Upper lobe of left lung (tissue), 6 donors: Measurements from ENCODE around the gene LMTK2. TPM values are rescaled to one million over a fixed set of nuclear protein-coding genes. Genes with fewer than 3 reads are reported as not detected.
A peak's percentile ranks its signal among the peaks of the same experiment; 100 is the strongest.

Source experiments
- ATAC-seq, 2 donors: fragments of 200-7000 bp; cut with Tn5 transposase; one replicate each; pipeline ENCODE4 v1.9.1; 2022; ENCODE audit warnings: mild to moderate bottlenecking in 2 of 2, moderate library complexity in 2 of 2; ENCODE audit not compliant: low FRiP score in 2 of 2
- DNase-seq, 2 donors: peaks; one replicate each; pipeline ENCODE4 v3.0.0-alpha.2; 2019 to 2020
- H3K27ac ChIP-seq, 4 donors: fragments of 200-600 bp; sonication (generic); one replicate each; pipeline ENCODE4 v1.5.1; 2016 to 2019
- H3K27me3 ChIP-seq, 4 donors: fragments of 200-600 bp; sonication (generic); one replicate each; pipeline ENCODE4 v1.5.1; 2017 to 2019
- H3K36me3 ChIP-seq, 4 donors: fragments of 200-600 bp; sonication (generic); one replicate each; pipeline ENCODE4 v1.5.1; 2016 to 2019
- H3K4me1 ChIP-seq, 4 donors: fragments of 200-600 bp; sonication (generic); one replicate each; pipeline ENCODE4 v1.5.1; 2018 to 2019
- H3K4me3 ChIP-seq, 4 donors: fragments of 200-600 bp; sonication (generic); one replicate each; pipeline ENCODE4 v1.5.1; 2017 to 2019; ENCODE audit warnings: mild to moderate bottlenecking in 2 of 4, moderate library complexity in 1 of 4
- H3K9me3 ChIP-seq, 4 donors: fragments of 200-600 bp; sonication (generic); one replicate each; pipeline ENCODE4 v1.5.1; 2018 to 2019
- EP300 ChIP-seq, 4 donors: sonication (generic); formaldehyde crosslinking; IDR thresholded peaks; one replicate each; pipeline ENCODE4 v1.5.1; 2017; ENCODE audit warnings: antibody characterized with exemption in 4 of 4, control low read depth in 2 of 4
- POLR2A ChIP-seq, 4 donors: fragments of 450-650 bp; IDR thresholded peaks; one replicate each; pipeline ENCODE4 v1.5.1; 2016 to 2017; ENCODE audit warnings: antibody characterized with exemption in 4 of 4, mild to moderate bottlenecking in 2 of 4
- POLR2AphosphoS5 ChIP-seq, 2 donors: sonication (generic); formaldehyde crosslinking; IDR thresholded peaks; one replicate each; pipeline ENCODE4 v1.5.1; 2017; ENCODE audit warnings: antibody characterized with exemption in 2 of 2
- WGBS, 2 donors: methylation state at CpG; one replicate each; pipeline ENCODE4 v1.1.5; 2017 to 2018; 5-methylcytosine and 5-hydroxymethylcytosine counted together
- total RNA-seq, 6 donors: library from RNA; depleted of rRNA in 4 of 6; stranded (reverse); fragments of >200 nt in 4 of 6; gene quantifications; one replicate each; pipeline versions ENCODE4 v1.1.0 to v1.2.1, GENCODE V29; 2016 to 2021
- TF ChIP-seq, protein P1 (sequence below), 6 experiments: fragments of 450-650 bp in 4 of 6; fragments of 200-600 bp in 2 of 6; sonication (generic) in 2 of 6; IDR thresholded peaks; one replicate each; pipeline ENCODE4 v1.5.1; 2016 to 2019; ENCODE audit warnings: antibody characterized with exemption in 6 of 6
- donor health status: DM: no; HTN: no; CAD: no; lungs with moderate emphysema.
- donor health status: DM: no; HTN: yes; CAD: no; lungs with severe emphysema.

LMTK2 gene
- total RNA-seq, 6 donors from 2014 or later: 27.6 to 65.8 (median 37.5) TPM

DNA sequence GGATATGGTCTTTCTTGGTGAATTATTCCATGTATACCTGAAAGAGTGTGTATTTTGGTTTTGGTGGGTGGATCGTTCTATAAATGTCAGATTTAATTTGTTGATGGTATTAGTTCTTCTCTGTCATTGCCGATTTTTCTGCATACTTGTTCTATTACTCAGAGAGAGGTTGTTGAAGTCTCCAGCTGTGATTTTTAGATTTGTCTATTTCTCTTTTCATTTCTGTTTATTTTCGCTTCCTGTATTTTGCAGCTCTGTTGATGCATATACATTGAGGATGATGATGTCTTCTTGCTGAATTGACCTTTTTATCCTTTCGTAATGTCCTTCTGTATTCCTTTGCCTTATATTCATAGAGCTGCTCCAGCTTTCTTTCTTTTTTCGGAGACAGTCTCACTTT lies 92.5 kb downstream of the LMTK2 start:
- ATAC-seq (no peak), DNase-seq (no peak)
- WGBS, 2 donors: 96% methylated on average over 5 of the region's 5 CpGs
- Histone ChIP-seq H3K27ac (no peak overlapping the region), H3K36me3 (peaks cover 0 to 42% (median 28%) of the 10 kb centered on the region in 4 donors), H3K9me3 (peaks cover 0 to 5% (median 0%) of the 10 kb centered on the region in 4 donors), H3K4me3 (no peak overlapping the region), H3K4me1 (peaks cover 0 to 7% (median 0%) of the 10 kb centered on the region in 4 donors), H3K27me3 (no peaks in the 10 kb centered on the region)
- TF ChIP-seq, protein P1, sequence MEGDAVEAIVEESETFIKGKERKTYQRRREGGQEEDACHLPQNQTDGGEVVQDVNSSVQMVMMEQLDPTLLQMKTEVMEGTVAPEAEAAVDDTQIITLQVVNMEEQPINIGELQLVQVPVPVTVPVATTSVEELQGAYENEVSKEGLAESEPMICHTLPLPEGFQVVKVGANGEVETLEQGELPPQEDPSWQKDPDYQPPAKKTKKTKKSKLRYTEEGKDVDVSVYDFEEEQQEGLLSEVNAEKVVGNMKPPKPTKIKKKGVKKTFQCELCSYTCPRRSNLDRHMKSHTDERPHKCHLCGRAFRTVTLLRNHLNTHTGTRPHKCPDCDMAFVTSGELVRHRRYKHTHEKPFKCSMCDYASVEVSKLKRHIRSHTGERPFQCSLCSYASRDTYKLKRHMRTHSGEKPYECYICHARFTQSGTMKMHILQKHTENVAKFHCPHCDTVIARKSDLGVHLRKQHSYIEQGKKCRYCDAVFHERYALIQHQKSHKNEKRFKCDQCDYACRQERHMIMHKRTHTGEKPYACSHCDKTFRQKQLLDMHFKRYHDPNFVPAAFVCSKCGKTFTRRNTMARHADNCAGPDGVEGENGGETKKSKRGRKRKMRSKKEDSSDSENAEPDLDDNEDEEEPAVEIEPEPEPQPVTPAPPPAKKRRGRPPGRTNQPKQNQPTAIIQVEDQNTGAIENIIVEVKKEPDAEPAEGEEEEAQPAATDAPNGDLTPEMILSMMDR (IDR thresholded peaks at IDR 0.05): no peak
- no peak for TF ChIP-seq POLR2A (IDR thresholded peaks at IDR 0.05)
- TF ChIP-seq EP300 (IDR thresholded peaks at IDR 0.05): no peak
- TF ChIP-seq POLR2AphosphoS5 (IDR thresholded peaks at IDR 0.05): no peak

DNA sequence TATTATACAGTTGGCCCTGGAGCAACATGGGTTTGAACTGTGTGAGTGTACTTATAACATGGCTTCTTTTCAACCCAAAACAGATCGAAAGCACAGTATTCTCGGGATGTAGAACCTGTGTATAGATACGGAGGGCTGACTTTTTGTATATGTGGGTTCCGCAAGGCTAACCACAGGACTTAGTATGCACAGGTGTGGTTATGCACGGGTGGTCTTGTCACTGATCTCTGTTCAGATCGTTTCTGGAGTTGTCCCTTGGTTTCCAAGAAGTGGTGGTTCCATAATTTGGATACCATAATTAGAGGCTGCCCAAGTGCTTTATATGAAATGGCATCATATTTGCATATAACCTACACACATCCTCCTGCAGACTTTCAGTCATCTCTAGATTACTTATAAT lies 93.7 kb downstream of the LMTK2 start:
- no peak for TF ChIP-seq EP300 (IDR thresholded peaks at IDR 0.05)
- no peak for TF ChIP-seq POLR2A (IDR thresholded peaks at IDR 0.05)
- TF ChIP-seq, protein P1 (IDR thresholded peaks at IDR 0.05): no peak
- TF ChIP-seq POLR2AphosphoS5 (IDR thresholded peaks at IDR 0.05): no peak
- ATAC-seq: no peak
- DNase-seq: no peak
- WGBS, 2 donors: 85 to 93% methylated on average over 6 of the region's 6 CpGs
- Histone ChIP-seq H3K27me3 (no peaks in the 10 kb centered on the region), H3K4me1 (peaks cover 0 to 7% (median 3%) of the 10 kb centered on the region in 4 donors), H3K27ac (no peak overlapping the region), H3K36me3 (peaks cover 1 to 42% (median 24%) of the 10 kb centered on the region in 4 donors), H3K9me3 (peaks cover 0 to 5% (median 0%) of the 10 kb centered on the region in 4 donors), H3K4me3 (no peak overlapping the region)

DNA sequence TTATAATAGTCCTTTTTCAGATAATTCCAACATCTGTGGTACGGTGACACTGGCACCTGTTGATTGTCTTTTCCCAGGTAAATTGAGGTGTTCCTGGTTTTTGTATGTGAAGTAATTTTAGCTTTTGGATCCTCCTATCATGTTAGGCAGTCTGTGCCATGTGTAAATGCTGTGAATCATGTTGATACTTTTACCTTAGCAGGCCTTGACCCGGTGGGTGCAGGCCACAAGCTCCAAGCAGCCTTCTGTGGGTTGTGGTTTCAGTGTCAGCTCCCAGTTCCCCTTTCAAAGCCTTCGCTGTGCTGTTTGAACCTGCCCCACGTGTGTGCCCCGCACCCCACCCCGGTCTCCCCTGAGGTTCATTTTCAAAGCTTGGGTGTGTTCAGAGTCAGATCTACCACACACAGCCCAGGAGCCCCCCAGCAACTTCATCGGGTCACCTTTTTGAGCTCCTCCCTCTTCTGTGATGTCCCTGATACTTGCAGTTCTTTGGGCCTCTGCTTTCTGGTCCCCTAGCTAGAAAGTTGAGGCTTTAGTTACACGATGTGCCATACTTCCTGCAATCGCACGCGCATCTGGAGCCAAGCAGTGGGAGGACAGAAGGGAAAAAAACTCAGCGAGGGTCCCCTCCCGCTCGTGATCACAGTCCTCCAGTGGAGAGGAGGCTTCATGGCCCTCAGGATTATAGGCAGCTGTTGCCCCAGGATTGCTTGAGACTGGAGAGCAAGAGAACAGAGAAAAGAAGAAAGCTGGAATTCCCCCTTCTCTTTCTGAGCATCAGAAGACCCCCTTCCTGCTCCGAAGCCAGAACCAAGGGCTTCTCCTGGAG lies 95.9 kb downstream of the LMTK2 start:
- H3K4me1 ChIP-seq: peaks cover 0 to 6% (median under 1%) of the 10 kb centered on the region in 4 donors
- H3K27ac ChIP-seq: no peak overlapping the region
- H3K36me3 ChIP-seq: peaks cover 9 to 53% (median 38%) of the 10 kb centered on the region in 4 donors
- WGBS, 2 donors: 61 to 74% methylated on average over 15 of the region's 15 CpGs
- ATAC-seq (peak; percentile 7 to 53), DNase-seq (no peak)
- H3K9me3 ChIP-seq: peaks cover 0 to 5% (median 0%) of the 10 kb centered on the region in 4 donors
- H3K27me3 ChIP-seq: no peaks in the 10 kb centered on the region
- TF ChIP-seq EP300 (IDR thresholded peaks at IDR 0.05) (no peak), POLR2AphosphoS5 (IDR thresholded peaks at IDR 0.05) (no peak), POLR2A (IDR thresholded peaks at IDR 0.05) (no peak)
- TF ChIP-seq, protein P1 (IDR thresholded peaks at IDR 0.05): no peak
- no peak overlapping the region for H3K4me3 ChIP-seq

DNA sequence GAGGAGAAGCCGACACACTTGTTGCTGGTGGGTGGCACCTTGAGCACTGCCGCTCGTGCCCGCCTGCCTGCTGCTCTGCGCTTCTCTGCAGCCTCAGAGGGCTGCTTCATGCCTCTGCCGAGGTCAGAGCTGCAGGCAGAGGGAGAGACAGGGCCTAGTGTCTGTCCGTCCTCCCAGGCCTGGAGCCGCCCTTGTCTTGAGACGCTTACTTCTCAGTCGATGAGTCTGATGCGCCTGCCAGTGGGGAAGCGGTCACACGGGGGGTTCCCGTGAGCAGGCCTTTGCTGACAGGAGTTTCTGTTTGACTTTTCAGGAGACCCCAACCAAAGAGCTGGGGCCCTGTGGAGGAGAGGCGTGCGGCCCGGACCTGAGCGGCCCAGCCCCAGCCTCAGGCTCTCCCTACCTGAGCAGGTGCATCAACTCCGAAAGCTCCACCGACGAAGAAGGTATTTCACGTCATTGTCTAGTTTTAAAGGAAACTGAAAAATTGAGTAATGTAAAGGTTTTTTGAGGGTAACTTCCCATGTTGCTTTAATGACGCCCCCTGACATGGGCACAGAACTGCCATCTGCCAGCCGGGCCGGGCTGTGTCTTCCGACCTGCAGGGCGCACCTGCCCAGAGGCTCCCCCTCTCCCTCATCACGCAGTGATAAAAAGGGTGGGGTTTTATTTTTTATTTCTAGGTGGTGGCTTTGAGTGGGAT lies 96.8 kb downstream of the LMTK2 start:
- Histone ChIP-seq H3K27ac (no peak overlapping the region), H3K27me3 (no peaks in the 10 kb centered on the region), H3K4me3 (no peak overlapping the region), H3K36me3 (peaks cover 9 to 53% (median 40%) of the 10 kb centered on the region in 4 donors), H3K4me1 (peaks cover 0 to 6% (median 0%) of the 10 kb centered on the region in 4 donors), H3K9me3 (peaks cover 0 to 4% (median 0%) of the 10 kb centered on the region in 4 donors)
- DNase-seq: no peak
- TF ChIP-seq, protein P1 (IDR thresholded peaks at IDR 0.05): no peak
- TF ChIP-seq POLR2A (IDR thresholded peaks at IDR 0.05) (no peak), EP300 (IDR thresholded peaks at IDR 0.05) (no peak), POLR2AphosphoS5 (IDR thresholded peaks at IDR 0.05) (no peak)
- no peak for ATAC-seq
- WGBS, 2 donors: 93 to 94% methylated on average over 26 to 28 of the region's 28 CpGs
